GM18873 (cell line): ENCODE results near the gene IMPACT.
A peak's percentile ranks its signal among the peaks of the same experiment; 100 is the strongest.

Source experiments
- ATAC-seq: cut with Tn5 transposase; IDR thresholded peaks from one replicate; pipeline ENCODE4 v1.9.1; 2021; ENCODE audit warnings: mild to moderate bottlenecking, moderate library complexity, moderate number of reproducible peaks; ENCODE audit not compliant: unreplicated experiment, low FRiP score

IMPACT gene

DNA sequence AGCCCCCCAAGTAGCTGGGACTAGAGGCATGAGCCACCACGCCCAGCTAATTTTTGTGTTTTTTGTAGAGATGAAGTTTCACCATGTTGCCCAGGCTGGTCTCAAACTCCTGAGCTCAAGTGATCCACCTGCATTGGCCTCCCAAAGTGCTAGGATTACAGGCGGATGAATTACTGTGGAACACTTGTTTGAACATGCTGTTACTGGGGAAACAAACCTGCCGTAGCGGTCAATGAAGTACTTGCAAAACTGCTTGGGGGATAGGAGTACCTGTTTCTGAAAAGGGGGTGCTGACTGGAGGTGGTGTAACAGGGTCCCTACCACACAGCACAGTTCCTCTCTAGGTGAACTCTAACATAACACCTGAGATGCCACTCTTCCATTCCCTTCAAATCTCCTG is 5.9 kb upstream of the IMPACT start:
- ATAC-seq = no peak

DNA sequence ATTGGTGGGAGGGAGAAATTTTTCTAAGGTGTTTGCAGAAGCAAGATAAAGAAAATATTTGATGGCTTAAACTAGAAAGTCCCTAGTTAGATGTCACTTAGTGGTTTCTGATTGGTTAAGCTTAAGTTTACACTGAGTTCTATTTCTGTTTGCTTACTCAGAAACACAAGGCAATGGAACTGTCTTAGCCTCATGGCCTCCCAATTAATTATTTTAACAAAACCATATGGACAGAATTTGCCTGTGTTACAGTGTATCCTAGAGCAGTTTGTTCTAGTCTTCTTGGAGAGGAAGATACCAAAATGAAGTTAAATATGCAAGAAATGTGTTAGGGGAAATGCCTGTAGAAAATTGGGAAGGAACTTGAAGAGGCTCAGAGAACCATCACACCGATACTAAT is 4.6 kb upstream of the IMPACT start:
- ATAC-seq = no peak

DNA sequence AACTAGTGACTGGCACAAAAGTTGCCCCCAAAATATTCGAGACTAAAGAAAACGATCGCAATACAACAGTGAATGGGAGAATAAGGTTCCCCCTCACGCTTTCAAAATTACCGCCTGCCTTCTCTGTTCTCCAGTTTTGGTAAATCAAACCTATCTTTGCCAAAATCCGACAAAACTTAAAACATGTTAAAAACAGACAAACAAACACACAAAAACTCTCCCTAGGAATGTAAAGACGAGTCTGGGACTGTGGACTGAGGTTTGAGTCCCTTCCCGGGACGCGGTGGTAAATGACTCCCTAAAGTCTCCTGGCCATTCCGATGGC is 435 bp upstream of the IMPACT start:
- no peak for ATAC-seq

DNA sequence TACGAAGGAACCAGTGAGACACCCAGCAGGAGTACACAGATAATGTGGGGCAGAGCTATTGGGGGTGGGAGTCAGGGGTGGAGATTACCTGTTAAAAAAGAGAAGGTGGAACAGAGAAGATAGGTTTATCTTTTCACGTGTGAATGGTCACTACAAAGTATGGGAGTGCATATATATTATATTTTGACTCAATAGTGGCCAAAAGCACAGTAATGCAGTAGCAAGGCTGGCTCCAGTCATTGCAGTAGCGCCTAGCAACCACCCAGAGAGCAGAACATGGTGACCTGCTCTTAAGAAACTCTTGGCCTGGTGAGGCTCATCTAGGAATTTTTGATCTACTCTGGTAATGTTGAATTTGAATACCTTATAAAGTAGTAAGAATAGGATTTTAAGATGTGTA is 1.0 kb downstream of the IMPACT start:
- ATAC-seq = no peak

DNA sequence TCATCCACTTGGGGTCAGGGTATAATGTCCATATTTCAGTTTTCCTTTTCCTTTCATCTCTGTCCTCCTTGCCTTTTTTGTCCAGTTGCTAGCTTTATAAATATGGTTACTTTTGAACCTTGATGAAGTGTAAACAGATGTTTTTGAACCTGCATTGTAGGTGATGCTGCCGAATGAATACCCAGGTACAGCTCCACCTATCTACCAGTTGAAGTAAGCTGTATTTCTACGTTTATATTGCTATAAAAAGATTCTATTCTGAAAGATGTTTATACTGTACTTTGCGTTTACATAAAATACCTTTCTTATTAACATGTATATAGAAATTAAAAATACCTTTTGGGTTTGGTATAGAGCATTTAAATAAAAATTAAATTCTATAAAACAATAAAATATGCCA is 2.2 kb downstream of the IMPACT start:
- ATAC-seq = no peak

DNA sequence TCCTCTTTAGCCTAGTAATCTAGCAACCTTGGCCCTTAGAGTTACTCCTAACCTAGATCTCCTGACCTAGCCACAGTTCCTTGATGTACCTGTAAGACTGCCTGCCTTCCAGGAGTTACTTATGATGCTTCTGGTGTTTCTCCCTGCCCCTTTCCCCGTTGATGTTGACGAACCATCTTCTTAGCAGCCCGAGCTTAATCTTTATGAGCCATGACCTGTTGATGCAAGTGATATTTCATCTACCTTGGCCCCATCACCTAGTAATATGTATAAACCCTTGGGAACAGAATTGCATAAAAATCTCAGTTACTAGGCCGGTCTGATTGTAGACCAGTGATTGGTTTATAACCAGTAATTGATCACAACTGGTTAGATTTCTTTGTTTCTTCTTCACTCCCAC is 2.7 kb downstream of the IMPACT start:
- no peak for ATAC-seq

DNA sequence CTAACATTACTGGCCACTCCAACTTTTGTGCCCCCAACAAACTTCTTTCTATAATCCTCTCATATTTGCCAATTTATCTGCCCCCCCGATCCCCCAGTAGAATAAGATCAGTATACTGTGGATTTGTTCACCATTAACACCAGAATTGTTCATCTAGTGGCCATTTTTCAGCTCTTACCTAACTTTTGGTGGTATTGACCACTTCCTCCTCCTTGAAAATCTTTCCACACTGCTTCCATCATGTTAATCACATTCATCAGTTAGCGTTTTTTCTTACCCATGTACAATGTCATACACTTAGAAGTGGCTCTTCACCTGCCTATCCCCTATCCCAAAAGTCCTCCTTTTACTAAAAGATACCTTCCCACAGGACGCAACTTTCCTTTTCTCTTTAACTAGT is 6.1 kb downstream of the IMPACT start:
- ATAC-seq = no peak

DNA sequence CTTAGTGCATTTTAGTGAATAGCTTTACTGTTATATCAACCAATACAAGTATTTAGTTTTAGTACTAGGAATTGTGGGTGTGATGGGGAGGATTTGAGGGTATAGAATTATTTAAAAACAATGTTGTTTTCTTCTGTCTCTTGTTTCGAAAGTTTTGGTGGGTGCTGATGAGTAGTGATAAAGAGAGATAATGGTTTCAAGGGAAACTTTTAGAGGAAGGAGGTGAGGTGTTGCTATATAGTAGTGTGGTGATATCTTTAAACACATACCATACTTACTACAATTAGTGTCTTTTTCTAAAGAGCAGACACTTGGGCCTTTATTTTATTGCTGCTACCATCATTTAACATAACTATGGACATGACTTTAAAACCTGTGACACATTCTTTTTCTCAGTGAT is 10.5 kb downstream of the IMPACT start:
- no peak for ATAC-seq

DNA sequence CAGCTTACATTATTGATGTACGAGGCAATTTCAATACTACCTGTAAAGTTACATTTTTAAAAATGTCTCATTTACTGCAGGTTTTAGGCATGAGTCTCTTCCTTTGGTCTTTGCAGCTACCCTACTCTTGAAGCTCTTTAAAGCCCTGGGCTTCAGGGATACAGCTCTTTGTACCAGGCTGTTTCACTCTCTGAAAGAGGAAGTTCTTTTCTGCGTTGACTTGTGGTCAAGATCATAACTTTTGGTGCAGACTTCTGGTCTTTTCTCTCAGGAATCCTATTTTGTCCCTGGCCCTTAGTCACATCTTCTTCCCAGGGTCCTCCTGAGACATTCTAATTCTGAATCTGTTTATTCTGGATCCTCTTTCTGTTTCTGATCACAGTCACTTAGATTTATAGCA is 17.4 kb downstream of the IMPACT start:
- ATAC-seq = peak; percentile 67

DNA sequence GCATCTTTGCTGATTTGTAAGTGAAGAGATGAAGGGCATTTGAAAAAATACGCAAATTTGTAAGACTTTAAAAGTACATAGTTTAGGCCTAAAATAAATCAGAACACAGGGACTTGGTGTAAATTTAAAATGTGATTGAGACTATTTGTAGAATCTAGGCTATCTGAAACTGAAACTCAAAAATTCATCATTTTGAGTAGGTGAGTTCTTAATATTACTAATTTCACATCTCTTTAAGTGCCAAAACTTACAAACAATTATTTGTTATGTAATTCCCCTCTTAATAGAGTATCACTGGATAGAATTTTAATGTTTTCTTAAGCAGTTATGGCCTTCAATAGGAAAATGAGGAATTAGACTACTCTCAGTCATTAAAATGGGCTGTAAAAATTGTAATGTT is 20.0 kb downstream of the IMPACT start:
- peak; percentile 53 for ATAC-seq

DNA sequence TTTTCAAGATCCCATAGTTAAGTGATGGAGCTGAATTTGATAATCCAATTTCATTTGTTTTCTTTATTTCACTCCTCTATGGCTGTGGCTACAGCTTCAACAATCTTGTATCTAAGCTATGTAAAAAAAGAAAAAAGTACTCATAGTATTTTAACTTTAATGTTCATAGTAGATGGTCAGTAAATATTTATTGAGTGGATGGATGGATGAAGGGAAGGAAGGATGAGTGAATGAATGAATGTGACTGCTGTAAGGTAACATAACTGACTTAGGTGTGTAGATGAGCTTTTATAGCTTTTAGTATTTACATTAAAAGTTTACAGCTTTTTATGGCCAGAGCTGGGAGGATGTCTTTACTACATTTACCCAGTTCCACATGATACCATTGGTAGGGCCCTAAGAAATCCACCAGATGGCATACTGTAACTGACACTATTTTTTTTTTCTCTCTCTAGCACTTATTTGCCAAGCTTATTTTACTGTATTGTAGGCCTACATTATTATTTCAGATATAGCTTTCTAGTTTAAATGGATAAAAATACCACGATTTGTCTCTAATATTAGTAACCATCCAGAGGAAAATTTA is 20.6 kb downstream of the IMPACT start:
- no peak for ATAC-seq

DNA sequence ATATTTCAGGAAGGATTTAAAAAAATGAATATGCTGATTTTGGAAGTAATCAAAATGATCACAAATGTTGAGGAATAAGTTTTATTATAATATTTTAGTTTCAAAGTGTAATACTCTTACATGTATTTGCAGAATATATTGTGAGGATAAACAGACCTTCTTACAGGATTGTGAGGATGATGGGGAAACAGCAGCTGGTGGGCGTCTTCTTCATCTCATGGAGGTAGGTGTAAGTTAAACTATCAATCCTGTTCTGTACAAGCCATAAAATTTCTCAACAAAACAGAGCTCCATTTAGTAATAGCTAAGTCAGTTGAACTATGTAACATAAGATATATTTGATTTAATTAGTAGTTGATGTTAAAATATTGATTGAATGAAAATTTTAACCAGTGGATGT is 21.5 kb downstream of the IMPACT start:
- ATAC-seq = no peak

DNA sequence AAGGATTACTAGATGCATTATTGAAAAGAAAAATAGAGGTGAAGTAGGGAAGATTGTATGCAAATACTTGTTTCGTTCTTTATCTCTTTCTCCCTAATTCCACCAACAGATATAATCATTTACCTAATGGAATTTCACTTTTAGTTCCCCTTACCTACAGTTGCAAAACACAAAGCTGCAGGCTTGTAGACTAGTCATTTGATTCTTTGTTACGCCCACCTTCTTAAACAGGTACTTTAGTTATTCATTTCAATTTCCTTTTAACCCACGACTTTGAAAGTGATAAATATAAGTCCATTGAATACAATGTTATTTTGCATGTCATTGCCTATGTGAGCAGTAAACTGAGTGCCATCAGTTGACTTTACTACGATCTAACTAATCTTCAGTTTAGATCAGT is 30.1 kb downstream of the IMPACT start:
- ATAC-seq = peak; percentile 62

DNA sequence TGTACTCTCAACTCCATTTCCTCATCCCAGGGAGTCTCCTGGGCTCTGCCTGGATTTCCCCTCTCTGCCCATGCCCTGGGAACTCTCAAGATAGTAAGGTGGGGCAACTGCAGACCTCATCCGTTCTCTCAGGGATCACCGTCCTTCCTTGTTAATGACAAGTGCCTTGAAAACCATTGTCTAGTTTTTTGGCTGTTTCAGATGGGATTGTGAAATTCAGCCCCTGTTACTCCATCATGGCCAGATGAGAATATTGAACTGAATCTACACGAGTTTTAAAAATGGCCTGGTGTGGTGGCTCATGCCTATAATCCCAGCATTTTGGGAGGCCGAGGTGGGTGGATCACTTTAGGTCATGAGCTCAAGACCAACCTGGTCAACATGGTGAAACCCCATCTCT is 33.3 kb downstream of the IMPACT start:
- no peak for ATAC-seq

DNA sequence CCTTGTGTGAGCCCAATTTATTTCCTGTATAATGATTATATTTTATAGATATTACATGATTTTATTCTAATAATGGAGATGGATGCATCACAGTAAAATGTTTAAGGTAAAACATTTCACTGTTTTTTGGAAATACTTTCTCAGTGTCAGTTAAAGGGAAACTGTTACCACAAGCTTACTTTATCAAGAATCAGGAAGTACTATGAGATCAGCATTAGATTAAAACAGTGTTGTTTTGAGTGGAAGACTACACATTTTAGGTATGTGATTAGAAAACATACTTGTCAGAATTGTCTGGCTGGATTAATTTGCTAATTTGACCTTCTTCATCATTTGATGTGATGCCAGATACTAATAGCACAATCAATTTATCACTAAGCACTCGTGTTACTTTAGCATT is 33.9 kb downstream of the IMPACT start, which contains the start of gene HRH4:
TSS of gene HRH4 (plus strand) at position 250 of the 400 bp plus-strand sequence. CDS start at position 342, 92 bp downstream.
- ATAC-seq = no peak

DNA sequence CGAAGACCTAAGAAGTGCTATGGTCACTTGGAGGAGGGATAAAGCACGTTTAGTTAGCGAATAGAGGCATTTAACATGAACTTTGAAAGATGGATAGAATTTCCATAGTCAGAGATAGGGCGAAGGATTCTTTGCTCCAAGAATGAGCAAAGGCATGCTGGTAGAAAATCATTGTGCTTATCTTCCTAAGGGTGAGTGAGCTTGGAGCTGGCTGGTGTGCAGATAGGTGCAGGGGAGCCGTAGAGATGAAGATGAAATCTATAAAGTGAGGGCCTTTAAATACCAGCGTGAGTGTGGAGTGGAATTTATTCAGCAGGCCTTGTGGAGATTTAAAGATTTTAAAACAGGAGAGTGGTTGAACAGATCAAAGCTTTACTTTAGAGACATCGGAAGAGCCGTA is 35.5 kb downstream of the IMPACT start:
- no peak for ATAC-seq

DNA sequence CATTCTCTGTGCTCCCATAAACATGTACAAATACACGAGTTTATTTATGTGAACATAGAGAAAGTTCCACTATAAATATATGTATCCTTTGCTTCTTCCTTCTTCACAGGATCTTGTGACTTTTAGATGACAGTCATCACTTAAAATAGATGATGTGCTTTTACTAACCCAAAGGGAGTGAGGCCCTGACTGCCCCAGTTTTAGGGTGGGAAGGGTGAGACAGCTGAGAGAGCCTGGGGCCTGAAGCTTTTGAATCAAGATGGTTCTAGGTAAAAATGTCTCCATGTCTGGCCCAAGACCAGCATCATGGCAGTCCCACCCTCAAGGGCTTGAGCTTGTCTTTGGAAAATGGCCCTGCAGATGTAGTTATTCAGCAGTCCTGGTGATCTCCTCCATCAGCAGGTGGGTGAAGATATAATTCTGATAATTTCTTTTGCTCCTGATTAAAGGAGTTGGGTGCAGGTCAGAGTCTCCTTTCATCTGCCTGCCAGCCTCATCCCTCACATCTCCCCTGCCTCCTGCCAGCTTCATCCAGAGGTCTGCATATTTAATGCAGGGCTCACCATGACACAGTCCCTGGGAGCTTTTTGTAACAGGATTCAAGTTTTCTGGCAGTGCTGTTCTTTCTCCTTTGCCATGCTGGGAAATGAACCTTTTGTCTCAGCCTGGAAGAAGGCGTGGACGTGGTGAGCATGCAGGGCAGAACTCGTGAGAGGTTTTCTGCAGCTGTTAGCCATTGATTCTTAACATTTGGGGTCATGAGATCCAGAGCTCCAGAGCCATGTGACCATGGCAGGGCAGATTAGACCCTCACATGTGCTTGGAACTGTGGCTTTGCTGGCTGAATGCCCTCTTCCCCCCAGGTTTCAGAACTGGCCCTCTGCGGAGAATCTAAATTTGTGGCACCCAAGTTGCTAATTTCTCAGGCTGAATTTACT is 36.6 kb downstream of the IMPACT start:
- ATAC-seq = no peak

DNA sequence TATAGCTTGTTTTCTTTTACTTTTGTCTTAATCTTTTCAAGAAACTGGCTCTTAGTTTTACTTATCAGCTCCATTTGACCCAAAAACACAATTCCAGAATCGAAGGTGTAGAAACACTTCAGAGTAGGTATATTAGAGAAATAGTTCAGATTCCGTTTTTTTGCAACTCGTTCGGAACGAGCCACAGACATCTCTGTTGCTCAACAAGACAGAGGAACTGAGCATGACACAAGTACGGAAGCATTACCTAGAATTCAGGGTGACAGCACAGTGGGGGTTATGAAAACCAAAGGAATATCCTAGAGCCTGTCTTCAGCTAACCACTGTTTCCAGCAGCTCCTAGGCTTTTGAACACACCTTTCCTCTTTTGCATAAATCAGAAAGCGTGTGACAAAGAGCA is 39.0 kb downstream of the IMPACT start:
- ATAC-seq = no peak

DNA sequence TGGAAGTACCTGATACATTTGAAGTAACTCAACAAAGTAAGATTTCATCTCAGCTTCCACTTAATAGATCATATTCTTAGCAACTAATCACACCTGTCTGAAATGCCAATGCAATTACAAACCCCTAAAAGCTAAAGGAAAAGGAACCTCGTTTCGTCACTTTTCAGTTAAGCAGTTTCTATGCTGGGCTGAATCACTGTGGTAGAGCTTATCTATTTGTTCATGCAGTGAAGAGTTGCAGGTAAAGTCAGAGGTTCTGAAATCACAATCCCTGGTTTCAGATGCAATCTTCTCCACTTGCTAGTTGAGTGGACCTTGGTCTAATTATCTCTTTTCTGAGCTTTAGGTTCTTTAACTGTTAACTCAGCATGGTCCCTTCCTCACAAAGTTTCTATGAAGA is 40.3 kb downstream of the IMPACT start:
- ATAC-seq = no peak

DNA sequence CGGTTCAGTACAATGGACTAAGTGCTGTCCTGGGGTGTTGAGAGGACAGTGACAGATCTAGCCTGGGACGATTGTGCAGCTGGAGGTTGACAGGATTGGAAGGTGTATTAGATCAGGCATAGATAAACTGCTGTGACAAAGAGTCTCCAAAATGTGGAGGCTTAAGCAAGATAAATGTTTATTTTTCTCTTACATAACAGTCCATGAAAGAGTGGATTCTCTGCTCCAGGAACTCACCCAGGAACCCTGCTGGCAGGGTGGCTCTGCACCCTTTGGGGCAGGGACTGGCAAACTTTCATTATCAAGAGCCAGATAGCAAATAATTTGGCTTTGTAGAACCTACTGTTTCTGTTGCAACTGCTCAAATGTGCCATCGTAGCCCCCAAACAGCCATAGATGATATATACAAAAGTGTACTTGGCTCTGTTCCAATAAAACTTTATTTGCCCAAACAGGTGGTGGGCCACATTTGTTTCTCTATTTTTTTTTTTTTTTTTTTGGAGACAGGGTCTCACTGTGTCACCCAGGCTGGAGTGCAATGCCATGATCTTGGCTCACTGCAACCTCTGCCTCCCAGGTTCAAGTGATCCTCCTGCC is 43.6 kb downstream of the IMPACT start:
- ATAC-seq = no peak

DNA sequence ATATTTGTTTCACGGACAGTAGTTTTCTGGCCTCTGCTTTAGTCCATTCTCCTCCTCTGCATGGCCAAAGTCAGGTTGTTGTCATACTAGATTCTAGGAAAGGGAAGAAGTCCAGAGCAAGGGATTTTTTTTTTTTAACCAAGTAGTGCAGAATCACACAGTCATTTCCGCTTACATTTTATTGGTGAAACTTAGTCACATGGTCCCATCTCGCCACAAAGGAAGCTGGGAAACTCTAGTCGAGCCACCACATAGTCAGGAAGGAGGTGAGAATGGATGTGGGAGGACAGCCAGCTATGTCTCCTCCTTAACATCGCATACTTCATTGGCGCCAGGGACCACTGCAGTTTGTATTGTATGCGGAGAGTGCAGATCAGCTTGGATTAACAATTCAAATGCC is 44.3 kb downstream of the IMPACT start:
- ATAC-seq = no peak

DNA sequence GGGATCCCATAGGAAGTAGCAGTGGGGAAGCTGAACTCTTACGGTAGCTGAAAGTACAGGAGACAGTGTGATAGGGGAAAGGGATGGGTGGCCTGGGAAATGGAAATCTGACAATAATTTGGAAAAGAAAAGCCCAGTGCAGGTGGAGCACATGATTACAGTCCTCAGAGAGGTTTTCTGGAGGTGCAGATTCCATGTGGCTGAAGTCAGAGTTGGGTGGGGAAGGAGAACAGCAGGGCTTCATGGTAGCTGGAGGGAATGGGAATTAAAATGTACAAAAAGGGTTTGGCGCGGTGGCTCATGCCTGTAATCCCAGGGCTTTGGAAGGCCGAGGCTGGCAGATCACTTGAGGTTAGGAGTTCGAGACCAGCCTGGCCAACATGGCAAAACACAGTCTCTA is 46.1 kb downstream of the IMPACT start:
- no peak for ATAC-seq
